NCI-H1092 (cell line): ENCODE data around the gene MPP3.
"Not testable (repeated sequence)": the region's sequence is repeated elsewhere in the genome, so short reads cannot be mapped to it uniquely, and the experiment has no call there.

Source experiments
- DNase-seq: peaks from one replicate; lab custom pipeline; 2025; lab: John Stamatoyannopoulos, UW

Gene MPP3, protein sequence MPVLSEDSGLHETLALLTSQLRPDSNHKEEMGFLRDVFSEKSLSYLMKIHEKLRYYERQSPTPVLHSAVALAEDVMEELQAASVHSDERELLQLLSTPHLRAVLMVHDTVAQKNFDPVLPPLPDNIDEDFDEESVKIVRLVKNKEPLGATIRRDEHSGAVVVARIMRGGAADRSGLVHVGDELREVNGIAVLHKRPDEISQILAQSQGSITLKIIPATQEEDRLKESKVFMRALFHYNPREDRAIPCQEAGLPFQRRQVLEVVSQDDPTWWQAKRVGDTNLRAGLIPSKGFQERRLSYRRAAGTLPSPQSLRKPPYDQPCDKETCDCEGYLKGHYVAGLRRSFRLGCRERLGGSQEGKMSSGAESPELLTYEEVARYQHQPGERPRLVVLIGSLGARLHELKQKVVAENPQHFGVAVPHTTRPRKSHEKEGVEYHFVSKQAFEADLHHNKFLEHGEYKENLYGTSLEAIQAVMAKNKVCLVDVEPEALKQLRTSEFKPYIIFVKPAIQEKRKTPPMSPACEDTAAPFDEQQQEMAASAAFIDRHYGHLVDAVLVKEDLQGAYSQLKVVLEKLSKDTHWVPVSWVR

GRCh38 chr17:43832976-43833829 lies at the start of gene MPP3:
Gene MPP3, minus strand, starts transcription at chr17:43833146. Its CDS starts 1,240 bp downstream, at chr17:43831906.
- DNase-seq, result peak; percentile 57

DNA sequence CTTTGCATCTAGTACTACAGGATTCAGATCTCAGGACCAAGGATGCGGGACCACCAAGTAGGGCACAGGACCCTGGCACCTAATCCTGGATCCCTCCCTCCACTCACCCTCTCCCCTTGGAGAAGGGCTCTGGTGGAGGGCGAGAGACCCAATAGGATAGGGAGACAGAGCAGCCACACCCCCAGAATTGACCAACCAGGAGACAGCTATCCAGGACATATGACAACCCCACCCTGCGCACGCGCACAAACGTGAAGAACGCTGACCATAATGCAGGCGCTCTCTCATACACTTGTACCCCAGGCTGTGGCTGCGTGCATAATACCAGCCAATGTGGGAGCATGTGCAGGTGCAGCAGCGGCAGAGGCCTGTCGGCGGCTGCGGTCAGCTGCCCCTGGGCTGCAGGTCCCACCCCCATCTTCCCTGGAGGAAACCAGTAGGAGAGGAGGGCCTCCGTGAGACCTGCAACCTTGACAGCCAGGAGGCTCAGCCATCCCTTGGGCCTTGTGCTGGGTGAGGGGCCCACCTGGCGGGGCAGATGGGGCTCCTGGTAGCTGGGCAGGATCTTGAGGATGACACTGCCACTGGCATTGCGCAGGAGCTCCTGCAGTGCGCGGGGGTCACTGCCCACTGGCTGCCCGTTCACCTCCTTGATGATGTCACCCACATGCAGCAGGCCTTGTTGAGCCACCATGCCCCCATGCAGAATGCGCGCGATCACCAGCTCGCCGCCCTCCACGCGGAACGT lies 49.0 kb upstream of the MPP3 start:
- DNase-seq, result no peak

GRCh38 chr17:43881181-43881580 lies 48.2 kb upstream of the MPP3 start:
- DNase-seq, result no peak

GRCh38 chr17:43880420-43880991 lies 47.6 kb upstream of the MPP3 start:
- DNase-seq, result peak; percentile 12

GRCh38 chr17:43879723-43880419 lies 46.9 kb upstream of the MPP3 start:
- no peak for DNase-seq

GRCh38 chr17:43878260-43879175 lies 45.6 kb upstream of the MPP3 start:
- DNase-seq, result peak; percentile 6

- DNase-seq, result no peak
Observed at GRCh38 chr17:43877451-43878155, 44.7 kb upstream of the MPP3 start.

GRCh38 chr17:43877031-43877430 lies 44.1 kb upstream of the MPP3 start:
- DNase-seq, result no peak

DNA sequence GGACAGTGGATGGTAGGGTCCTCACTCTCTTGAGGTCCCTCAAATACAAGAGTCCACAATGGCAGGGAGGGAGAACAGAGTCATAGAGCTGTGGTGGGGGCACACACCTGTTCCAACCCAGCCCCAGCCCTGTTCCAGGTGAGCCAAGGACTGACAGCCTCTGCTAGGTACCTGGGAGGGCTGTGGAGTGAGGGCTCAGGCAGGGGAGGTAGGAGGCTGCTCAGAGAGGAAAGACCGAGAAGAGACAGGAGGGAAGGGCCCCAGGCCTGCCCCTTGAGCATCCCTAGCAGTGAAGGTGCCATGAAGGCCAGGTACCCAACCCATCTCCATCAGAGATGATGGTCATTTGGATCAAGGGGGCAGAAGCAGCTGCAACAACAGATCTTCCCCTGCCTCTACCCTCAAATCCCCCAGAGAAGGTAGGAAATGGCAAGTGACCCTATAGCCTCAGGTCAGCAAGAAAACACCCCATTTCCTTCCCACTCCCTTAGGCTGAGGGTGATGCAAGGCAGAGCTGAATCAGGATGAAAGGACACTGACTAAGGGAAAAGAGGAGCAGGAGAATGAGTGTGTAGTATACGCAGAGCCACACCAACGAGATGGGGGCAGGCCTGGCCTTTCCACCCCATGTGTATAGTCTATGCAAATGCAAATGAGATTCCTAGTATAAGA lies 42.7 kb upstream of the MPP3 start:
- DNase-seq, result no peak

GRCh38 chr17:43874293-43874692 lies 41.3 kb upstream of the MPP3 start:
- no peak for DNase-seq

- DNase-seq, result no peak
Observed at GRCh38 chr17:43873815-43874214, 40.9 kb upstream of the MPP3 start.

DNA sequence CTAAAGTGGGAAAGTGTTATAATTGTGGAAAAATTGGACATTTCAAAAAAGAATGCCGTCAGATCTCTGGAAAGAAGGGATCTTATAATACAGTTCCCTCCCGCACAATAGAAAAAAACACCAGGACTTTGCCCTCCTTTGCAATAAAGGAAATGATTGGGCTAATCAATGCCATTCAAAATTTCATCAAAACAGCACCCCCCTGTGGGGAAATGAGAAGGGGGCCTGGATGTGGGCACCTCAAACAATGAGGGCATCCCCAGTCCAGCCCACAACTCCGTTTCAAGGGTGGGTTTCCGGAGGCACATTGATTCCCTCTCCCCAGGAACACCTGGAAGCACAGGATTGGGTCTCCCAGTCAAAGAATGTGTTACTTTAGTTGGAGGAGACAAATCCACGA lies 40.1 kb upstream of the MPP3 start:
- DNase-seq, result no peak

GRCh38 chr17:43871946-43872690 lies 39.2 kb upstream of the MPP3 start:
- DNase-seq, result no peak

- not testable (repeated sequence) for DNase-seq
Observed at GRCh38 chr17:43869031-43869430, 36.1 kb upstream of the MPP3 start.

DNA sequence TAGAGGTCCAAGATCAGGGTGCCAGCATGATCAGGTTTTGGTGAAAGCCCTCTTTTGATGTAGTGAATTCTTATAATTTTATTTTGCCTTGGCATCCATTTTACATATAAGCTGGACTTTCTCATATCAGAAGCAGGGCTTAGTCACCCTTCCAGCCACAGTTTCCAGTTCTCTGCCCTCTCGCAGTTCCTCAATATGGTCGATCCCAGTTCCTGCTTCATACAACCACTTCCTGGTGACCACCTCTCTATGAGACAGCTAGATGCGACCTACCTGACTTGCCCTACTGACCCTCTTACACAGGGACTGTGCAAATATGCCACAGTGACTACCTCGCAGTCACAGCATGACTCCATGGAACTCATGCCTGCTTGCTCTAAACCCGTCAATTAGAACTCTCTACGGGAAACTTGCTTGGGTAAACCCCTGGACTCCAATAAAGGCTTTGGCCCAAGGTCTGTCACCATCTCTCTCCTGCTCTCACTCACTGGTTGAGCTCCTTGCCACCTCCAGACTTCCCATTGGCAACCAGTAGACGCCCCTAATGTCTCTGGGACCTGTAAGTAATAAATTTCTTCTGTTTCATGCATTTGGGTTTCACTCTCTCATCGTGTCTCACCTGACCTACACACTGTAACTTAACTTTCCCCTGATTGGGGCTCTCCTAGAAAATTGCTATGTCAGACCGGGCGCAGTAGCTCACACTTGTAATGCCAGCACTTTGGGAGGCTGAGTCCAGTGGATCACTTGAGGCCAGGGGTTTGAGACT lies 35.5 kb upstream of the MPP3 start:
- no peak for DNase-seq

GRCh38 chr17:43864161-43864984 lies 31.4 kb upstream of the MPP3 start:
- no peak for DNase-seq
